ENCODE measurements around the gene CEMIP2. TPM values are rescaled to one million over a fixed set of nuclear protein-coding genes. Genes with fewer than 3 reads are reported as not detected.

CEMIP2 gene
- total and polyA plus RNA-seq, 2 of the 13 experiments (the other 11 are each of a cell fraction or from before 2014, with no cell fraction given) = 94.3 to 128 TPM

DNA sequence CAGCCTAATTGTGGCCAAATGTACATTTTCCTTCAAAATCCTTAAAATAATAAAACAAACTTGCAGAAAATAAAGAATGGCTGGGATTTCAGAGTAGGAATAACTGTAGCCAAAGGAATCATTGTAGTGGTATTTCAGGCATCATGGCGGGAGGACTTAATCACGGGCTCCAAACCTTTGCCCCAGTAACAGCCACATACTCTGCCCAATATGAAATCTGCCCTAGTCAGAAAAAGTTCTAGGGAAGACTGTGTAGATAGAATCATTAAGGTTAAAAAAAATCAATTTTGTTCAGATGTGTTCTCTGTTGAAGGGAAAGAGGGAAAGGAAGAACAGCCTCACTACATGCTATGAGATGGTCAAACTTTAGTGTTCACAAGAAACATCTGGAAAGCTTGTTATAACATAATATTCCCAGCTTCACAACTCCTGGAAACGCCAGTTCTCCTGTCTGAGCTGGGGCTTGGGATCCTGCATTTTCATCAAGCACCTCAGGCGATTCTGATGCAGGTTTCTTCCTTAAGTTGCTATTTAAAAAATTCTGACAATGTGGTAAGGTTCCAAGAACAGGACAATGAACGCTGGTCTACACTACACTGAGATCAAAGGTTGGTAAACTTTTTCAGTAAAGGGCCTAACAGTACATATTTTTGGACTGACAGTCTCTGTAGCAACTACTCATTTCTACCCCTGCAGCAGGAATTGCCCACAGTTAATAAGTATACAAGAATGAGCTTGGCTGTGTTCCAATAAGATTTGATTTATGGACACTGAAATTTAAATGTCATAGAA lies 87.9 kb downstream of the CEMIP2 start (continued):
- TF ChIP-seq ZNF451 (CRISPR knock-in tag; IDR thresholded peaks at IDR 0.05) = no peak
- no peak for TF ChIP-seq PCBP2 (optimal IDR thresholded peaks at IDR 0.05; ENCODE audit: low read depth, low read length, poor library complexity, severe bottlenecking)
- TF ChIP-seq, protein P1, sequence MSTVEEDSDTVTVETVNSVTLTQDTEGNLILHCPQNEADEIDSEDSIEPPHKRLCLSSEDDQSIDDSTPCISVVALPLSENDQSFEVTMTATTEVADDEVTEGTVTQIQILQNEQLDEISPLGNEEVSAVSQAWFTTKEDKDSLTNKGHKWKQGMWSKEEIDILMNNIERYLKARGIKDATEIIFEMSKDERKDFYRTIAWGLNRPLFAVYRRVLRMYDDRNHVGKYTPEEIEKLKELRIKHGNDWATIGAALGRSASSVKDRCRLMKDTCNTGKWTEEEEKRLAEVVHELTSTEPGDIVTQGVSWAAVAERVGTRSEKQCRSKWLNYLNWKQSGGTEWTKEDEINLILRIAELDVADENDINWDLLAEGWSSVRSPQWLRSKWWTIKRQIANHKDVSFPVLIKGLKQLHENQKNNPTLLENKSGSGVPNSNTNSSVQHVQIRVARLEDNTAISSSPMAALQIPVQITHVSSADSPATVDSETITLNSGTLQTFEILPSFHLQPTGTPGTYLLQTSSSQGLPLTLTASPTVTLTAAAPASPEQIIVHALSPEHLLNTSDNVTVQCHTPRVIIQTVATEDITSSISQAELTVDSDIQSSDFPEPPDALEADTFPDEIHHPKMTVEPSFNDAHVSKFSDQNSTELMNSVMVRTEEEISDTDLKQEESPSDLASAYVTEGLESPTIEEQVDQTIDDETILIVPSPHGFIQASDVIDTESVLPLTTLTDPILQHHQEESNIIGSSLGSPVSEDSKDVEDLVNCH (CRISPR knock-in tag; IDR thresholded peaks at IDR 0.05) = no peak
- no peak for TF ChIP-seq ZKSCAN1 (IDR thresholded peaks at IDR 0.05; ENCODE audit: low read length)
- no peak for TF ChIP-seq LCORL (IDR thresholded peaks at IDR 0.05)
- peak; percentile 47; the same call in 1 of the 2 replicates for TF ChIP-seq LCORL (CRISPR knock-in tag; IDR thresholded peaks at IDR 0.05)
- no peak for TF ChIP-seq PHF5A (CRISPR knock-in tag; IDR thresholded peaks at IDR 0.05; ENCODE audit: low read depth, unreplicated experiment)
- no peak for TF ChIP-seq DNMT1 (CRISPR knock-in tag; IDR thresholded peaks at IDR 0.05)
- TF ChIP-seq, protein P2, sequence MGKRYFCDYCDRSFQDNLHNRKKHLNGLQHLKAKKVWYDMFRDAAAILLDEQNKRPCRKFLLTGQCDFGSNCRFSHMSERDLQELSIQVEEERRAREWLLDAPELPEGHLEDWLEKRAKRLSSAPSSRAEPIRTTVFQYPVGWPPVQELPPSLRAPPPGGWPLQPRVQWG (CRISPR knock-in tag; IDR thresholded peaks at IDR 0.05; ENCODE audit: borderline replicate concordance, low read depth) = no peak
- TF ChIP-seq SOX5 (CRISPR knock-in tag; IDR thresholded peaks at IDR 0.05; ENCODE audit: borderline replicate concordance) = peak; percentile 80; the same call in 1 of the 2 replicates
- TF ChIP-seq ZNF83 (CRISPR knock-in tag; IDR thresholded peaks at IDR 0.05; ENCODE audit: borderline replicate concordance) = no peak
- TF ChIP-seq, protein P3, sequence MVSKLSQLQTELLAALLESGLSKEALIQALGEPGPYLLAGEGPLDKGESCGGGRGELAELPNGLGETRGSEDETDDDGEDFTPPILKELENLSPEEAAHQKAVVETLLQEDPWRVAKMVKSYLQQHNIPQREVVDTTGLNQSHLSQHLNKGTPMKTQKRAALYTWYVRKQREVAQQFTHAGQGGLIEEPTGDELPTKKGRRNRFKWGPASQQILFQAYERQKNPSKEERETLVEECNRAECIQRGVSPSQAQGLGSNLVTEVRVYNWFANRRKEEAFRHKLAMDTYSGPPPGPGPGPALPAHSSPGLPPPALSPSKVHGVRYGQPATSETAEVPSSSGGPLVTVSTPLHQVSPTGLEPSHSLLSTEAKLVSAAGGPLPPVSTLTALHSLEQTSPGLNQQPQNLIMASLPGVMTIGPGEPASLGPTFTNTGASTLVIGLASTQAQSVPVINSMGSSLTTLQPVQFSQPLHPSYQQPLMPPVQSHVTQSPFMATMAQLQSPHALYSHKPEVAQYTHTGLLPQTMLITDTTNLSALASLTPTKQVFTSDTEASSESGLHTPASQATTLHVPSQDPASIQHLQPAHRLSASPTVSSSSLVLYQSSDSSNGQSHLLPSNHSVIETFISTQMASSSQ (IDR thresholded peaks at IDR 0.05; ENCODE audit: low read depth) = no peak
- TF ChIP-seq, protein P3 (CRISPR knock-in tag; IDR thresholded peaks at IDR 0.05; ENCODE audit: borderline replicate concordance) = no peak
- TF ChIP-seq ZFP36 (IDR thresholded peaks at IDR 0.05; ENCODE audit: borderline replicate concordance, low read depth, low read length, partially characterized antibody) = no peak
- TF ChIP-seq SETDB1 (CRISPR knock-in tag; IDR thresholded peaks at IDR 0.05; ENCODE audit: borderline replicate concordance) = no peak
- no peak for TF ChIP-seq CAMTA2 (CRISPR knock-in tag; IDR thresholded peaks at IDR 0.05; ENCODE audit: borderline replicate concordance)
- TF ChIP-seq, protein P4, sequence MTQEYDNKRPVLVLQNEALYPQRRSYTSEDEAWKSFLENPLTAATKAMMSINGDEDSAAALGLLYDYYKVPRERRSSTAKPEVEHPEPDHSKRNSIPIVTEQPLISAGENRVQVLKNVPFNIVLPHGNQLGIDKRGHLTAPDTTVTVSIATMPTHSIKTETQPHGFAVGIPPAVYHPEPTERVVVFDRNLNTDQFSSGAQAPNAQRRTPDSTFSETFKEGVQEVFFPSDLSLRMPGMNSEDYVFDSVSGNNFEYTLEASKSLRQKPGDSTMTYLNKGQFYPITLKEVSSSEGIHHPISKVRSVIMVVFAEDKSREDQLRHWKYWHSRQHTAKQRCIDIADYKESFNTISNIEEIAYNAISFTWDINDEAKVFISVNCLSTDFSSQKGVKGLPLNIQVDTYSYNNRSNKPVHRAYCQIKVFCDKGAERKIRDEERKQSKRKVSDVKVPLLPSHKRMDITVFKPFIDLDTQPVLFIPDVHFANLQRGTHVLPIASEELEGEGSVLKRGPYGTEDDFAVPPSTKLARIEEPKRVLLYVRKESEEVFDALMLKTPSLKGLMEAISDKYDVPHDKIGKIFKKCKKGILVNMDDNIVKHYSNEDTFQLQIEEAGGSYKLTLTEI (CRISPR knock-in tag; conservative IDR thresholded peaks at IDR 0.05) = no peak
- TF ChIP-seq ZNF20 (CRISPR knock-in tag; IDR thresholded peaks at IDR 0.05) = no peak
- TF ChIP-seq, protein P5, sequence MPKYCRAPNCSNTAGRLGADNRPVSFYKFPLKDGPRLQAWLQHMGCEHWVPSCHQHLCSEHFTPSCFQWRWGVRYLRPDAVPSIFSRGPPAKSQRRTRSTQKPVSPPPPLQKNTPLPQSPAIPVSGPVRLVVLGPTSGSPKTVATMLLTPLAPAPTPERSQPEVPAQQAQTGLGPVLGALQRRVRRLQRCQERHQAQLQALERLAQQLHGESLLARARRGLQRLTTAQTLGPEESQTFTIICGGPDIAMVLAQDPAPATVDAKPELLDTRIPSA (CRISPR knock-in tag; IDR thresholded peaks at IDR 0.05; ENCODE audit: borderline replicate concordance) = no peak
- no peak for TF ChIP-seq ADNP (CRISPR knock-in tag; IDR thresholded peaks at IDR 0.05)
